ENCODE data around the gene TARS1. TPM values are rescaled to one million over a fixed set of nuclear protein-coding genes. Genes with fewer than 3 reads are reported as not detected.
"Not testable (repeated sequence)": the region's sequence is repeated elsewhere in the genome, so short reads cannot be mapped to it uniquely, and the experiment has no call there.

Gene TARS1
- total RNA-seq, 2 donors from 2014 or later = 41.2 to 74.1 TPM

- Histone ChIP-seq H3K9me3 (no peaks in the 10 kb centered on the region), H3K4me3 (no peak overlapping the region), H3K27me3 (replicated peaks; ENCODE audit: insufficient read depth) (no peaks in the 10 kb centered on the region), H3K4me1 (ENCODE audit: control insufficient read depth in 1 of 2, low read depth in 2 of 2) (peaks cover 0 to 6% of the 10 kb centered on the region in 2 donors), H3K36me3 (no peaks in the 10 kb centered on the region), H3K27ac (no peak overlapping the region)
- TF ChIP-seq, protein P1, sequence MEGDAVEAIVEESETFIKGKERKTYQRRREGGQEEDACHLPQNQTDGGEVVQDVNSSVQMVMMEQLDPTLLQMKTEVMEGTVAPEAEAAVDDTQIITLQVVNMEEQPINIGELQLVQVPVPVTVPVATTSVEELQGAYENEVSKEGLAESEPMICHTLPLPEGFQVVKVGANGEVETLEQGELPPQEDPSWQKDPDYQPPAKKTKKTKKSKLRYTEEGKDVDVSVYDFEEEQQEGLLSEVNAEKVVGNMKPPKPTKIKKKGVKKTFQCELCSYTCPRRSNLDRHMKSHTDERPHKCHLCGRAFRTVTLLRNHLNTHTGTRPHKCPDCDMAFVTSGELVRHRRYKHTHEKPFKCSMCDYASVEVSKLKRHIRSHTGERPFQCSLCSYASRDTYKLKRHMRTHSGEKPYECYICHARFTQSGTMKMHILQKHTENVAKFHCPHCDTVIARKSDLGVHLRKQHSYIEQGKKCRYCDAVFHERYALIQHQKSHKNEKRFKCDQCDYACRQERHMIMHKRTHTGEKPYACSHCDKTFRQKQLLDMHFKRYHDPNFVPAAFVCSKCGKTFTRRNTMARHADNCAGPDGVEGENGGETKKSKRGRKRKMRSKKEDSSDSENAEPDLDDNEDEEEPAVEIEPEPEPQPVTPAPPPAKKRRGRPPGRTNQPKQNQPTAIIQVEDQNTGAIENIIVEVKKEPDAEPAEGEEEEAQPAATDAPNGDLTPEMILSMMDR (IDR thresholded peaks at IDR 0.05) = no peak
- DNase-seq (ENCODE audit: low spot score) = no peak
- ATAC-seq (ENCODE audit: insufficient number of reproducible peaks, low FRiP score, low read depth) = no peak
These were observed 66.7 kb downstream of the TARS1 start for GRCh38 chr5:33507426-33507825.

DNA sequence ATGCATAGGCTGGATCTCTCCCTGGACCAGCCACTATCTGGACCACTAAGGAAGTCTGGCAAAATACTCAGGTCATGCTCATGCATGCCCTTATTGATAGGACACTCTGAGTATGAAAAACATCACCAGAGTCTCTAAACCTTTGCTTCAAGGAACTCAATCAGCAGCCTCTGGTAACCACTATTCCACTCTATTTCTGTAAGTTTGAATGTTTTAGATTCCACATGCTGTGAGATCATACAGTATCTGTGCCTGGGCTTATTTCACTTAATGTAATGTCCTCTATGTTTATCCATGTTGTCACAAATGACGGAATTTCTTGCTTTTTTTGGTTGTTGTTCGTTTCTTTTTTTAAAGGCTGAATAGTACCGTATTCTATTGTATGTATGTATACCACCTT is 68.3 kb downstream of the TARS1 start:
- no peak overlapping the region for H3K4me3 ChIP-seq
- peaks cover 0 to 20% of the 10 kb centered on the region in 2 donors for H3K4me1 ChIP-seq (ENCODE audit: control insufficient read depth in 1 of 2, low read depth in 2 of 2)
- H3K36me3 ChIP-seq = no peaks in the 10 kb centered on the region
- H3K27me3 ChIP-seq (replicated peaks; ENCODE audit: insufficient read depth) = no peaks in the 10 kb centered on the region
- H3K27ac ChIP-seq = no peak overlapping the region
- ATAC-seq (ENCODE audit: insufficient number of reproducible peaks, low FRiP score, low read depth) (no peak), DNase-seq (ENCODE audit: low spot score) (no peak)
- TF ChIP-seq, protein P1 (IDR thresholded peaks at IDR 0.05) = no peak
- H3K9me3 ChIP-seq = no peaks in the 10 kb centered on the region

DNA sequence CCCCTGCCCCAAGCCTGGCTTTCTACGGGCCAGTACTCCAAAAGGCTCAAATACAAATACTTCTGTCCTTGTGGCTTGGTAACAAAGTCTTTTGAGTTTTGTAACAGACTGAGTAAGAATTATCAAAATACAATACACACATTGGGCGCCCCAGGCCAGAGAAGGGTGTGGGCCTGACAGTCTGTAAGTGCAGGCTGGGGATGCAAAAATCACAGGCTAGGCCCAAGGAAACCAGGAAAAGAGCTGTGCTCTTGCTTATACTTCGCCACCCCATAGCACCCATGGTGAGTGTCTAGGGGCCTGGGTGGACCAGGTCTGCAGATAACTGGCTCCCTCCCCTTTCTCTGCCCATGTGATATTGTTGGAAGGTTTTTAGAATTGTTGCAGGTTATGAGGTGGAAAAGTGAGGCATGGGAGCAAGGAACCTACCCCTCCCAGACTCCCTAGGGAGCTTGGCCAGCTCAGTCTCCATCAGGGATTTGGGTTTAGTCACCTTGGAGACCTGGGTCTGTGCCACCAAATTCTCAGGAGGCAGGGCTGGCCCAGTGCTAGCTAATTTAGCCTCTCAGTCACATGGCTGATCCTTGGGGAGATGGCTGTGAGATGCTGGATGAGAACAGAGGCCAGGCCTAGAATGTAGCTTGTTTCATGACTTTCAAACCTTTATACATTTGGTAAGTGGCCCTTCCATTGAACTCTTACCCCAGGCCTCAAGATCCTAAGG is 72.9 kb downstream of the TARS1 start:
- Histone ChIP-seq H3K4me3 (no peak overlapping the region), H3K4me1 (ENCODE audit: control insufficient read depth in 1 of 2, low read depth in 2 of 2) (peaks cover 0 to 34% of the 10 kb centered on the region in 2 donors), H3K9me3 (no peaks in the 10 kb centered on the region), H3K36me3 (no peaks in the 10 kb centered on the region), H3K27me3 (replicated peaks; ENCODE audit: insufficient read depth) (no peaks in the 10 kb centered on the region), H3K27ac (peak overlapping the region; percentile 19 to 29)
- DNase-seq (ENCODE audit: low spot score) (peak; percentile 31), ATAC-seq (ENCODE audit: insufficient number of reproducible peaks, low FRiP score, low read depth) (peak; percentile 70)
- TF ChIP-seq, protein P1 (IDR thresholded peaks at IDR 0.05) = no peak

- H3K27ac ChIP-seq = not testable (repeated sequence)
These were observed 74.6 kb downstream of the TARS1 start for GRCh38 chr5:33515366-33515765.

GRCh38 chr5:33516421-33516820 is 75.7 kb downstream of the TARS1 start:
- Histone ChIP-seq H3K27ac (no peak overlapping the region), H3K4me3 (no peak overlapping the region), H3K27me3 (replicated peaks; ENCODE audit: insufficient read depth) (no peaks in the 10 kb centered on the region), H3K4me1 (ENCODE audit: control insufficient read depth in 1 of 2, low read depth in 2 of 2) (peaks cover 0 to 34% of the 10 kb centered on the region in 2 donors), H3K36me3 (no peaks in the 10 kb centered on the region), H3K9me3 (no peaks in the 10 kb centered on the region)
- ATAC-seq (ENCODE audit: insufficient number of reproducible peaks, low FRiP score, low read depth) = no peak
- DNase-seq (ENCODE audit: low spot score) = no peak
- TF ChIP-seq, protein P1 (IDR thresholded peaks at IDR 0.05) = no peak

More at GRCh38 chr5:33515366-33515765, 74.6 kb downstream of the TARS1 start:
- DNase-seq (ENCODE audit: low spot score); H3K4me3 ChIP-seq; ATAC-seq (ENCODE audit: insufficient number of reproducible peaks, low FRiP score, low read depth); H3K9me3 ChIP-seq; H3K27me3 ChIP-seq (replicated peaks; ENCODE audit: insufficient read depth); H3K36me3 ChIP-seq: not testable (repeated sequence)
- peaks cover 0 to 34% of the 10 kb centered on the region in 2 donors for H3K4me1 ChIP-seq (ENCODE audit: control insufficient read depth in 1 of 2, low read depth in 2 of 2)
